Placental pericyte (primary cell): ENCODE data around the gene RNF38. TPM values are rescaled to one million over a fixed set of nuclear protein-coding genes. Genes with fewer than 3 reads are reported as not detected.

ENCODE experiments used
- total RNA-seq: library from RNA; depleted of rRNA; stranded (reverse); fragments of >200 nt; gene quantifications from 2 replicates; pipeline ENCODE4 v1.2.3, GENCODE V29; 2012

The RNF38 gene
- 11.6 and 12.2 TPM in 2 replicates for total RNA-seq

DNA sequence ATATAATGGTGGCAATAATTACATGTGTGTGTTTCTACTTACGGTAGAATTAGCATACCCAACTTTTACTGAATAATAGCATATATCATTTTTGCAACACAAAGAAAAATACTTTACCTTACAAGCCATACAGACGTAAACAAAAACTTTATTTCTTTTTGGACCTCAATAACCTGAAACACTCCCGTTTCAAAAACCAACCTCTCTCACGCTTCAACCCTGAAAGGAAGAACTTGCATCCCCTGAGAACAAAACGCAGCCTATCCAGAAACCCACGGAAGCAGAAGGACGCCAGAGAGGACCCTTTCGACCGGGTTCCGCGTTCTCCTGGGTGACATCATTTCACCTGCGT is at the start of gene RNF38:
Gene RNF38, minus strand, starts transcription at position 290 of the 352 bp plus-strand sequence. Its CDS starts 161 bp downstream, at position 129.

Other genes with a start within 250 kb of the RNF38 start
- 0.22 and 3.4 TPM in 2 replicates for gene CCIN, start 230.9 kb downstream of the RNF38 start, total RNA-seq
- gene CLTA, start 209.3 kb downstream of the RNF38 start, total RNA-seq = 197 and 420 TPM in 2 replicates
- 26.9 and 27.8 TPM in 2 replicates for gene GNE, start 141.8 kb downstream of the RNF38 start, total RNA-seq
- 4.4 and 57.0 TPM in 2 replicates for gene MELK, start 172.6 kb upstream of the RNF38 start, total RNA-seq